ENCODE measurements around the gene ENTPD3. TPM values are rescaled to one million over a fixed set of nuclear protein-coding genes. Genes with fewer than 3 reads are reported as not detected.

The ENTPD3 gene
- 1 to 10 TPM in 1 of 5 donors, not detected in 4; 2.2 TPM for total RNA-seq
- polyA plus RNA-seq = 1 to 10 TPM in 2 of 3 donors, under 1 TPM in 1; 0.93 to 3.8 (median 2.9) TPM
- long read RNA-seq, donor 1, partial matches to known transcripts = 0 of 1 reads
- long read RNA-seq, donor 1, other reads (novel, unspliced or antisense) = 0 of 1 reads
- long read RNA-seq, donor 2 = 0 reads
- long read RNA-seq, donor 3 = 0 reads
- long read RNA-seq, donor 4 = 0 reads
- long read RNA-seq, donor 5 = 0 reads
- long read RNA-seq, donor 6 = 0 reads
- long read RNA-seq, donor 7, partial matches to known transcripts = 0 of 1 reads
- long read RNA-seq, donor 7, other reads (novel, unspliced or antisense) = 0 of 1 reads
- long read RNA-seq, donor 8 = 0 reads
- long read RNA-seq, donor 9 = 0 reads
- long read RNA-seq, donor 10 = 0 reads

- H3K27me3 ChIP-seq = peaks cover 0 to 21% (median 14%) of the 10 kb centered on the region in 3 donors
- peaks cover 0 to 6% (median 0%) of the 10 kb centered on the region in 4 donors for H3K36me3 ChIP-seq
- no peaks in the 10 kb centered on the region for H3K9me3 ChIP-seq
- DNase-seq = peak; percentile 64 to 75
- H3K27ac ChIP-seq = no peak within 1 kb of the TSS
- H3K4me3 ChIP-seq = peak within 1 kb of the TSS; percentile 40 to 51 (median 44)
- H3K4me1 ChIP-seq = peaks cover 6 to 15% (median 9%) of the 10 kb centered on the region in 4 donors
- 6 to 13% (median 7%) methylated on average over 27 to 49 of the region's 49 CpGs for WGBS, 5 donors
- intact Hi-C loops (cut with DNase I; ENCODE audit: low total_unique reads) = no loop called here
- TF ChIP-seq POLR2A (IDR thresholded peaks at IDR 0.05) (no peak), CTCF (IDR thresholded peaks at IDR 0.05) (no peak), POLR2AphosphoS5 (IDR thresholded peaks at IDR 0.05) (no peak), EP300 (IDR thresholded peaks at IDR 0.05) (no peak)
Observed at GRCh38 chr3:40387001-40387894, at the start of gene ENTPD3. ENTPD3 (plus strand) TSS chr3:40387184; CDS start chr3:40388058, 874 bp downstream.

- WGBS, 5 donors = 64 to 85% (median 76%) methylated on average over 1 of the region's 1 CpG
Observed at GRCh38 chr3:40339871-40340270, 47.1 kb upstream of the ENTPD3 start.

GRCh38 chr3:40340541-40341170, 46.3 kb upstream of the ENTPD3 start:
- TF ChIP-seq EP300 (IDR thresholded peaks at IDR 0.05) (no peak), POLR2A (IDR thresholded peaks at IDR 0.05) (no peak)
- no peaks in the 10 kb centered on the region for H3K27me3 ChIP-seq
- no peaks in the 10 kb centered on the region for H3K36me3 ChIP-seq
- intact Hi-C loops (cut with DNase I; ENCODE audit: low total_unique reads) = no loop called here
- no peaks in the 10 kb centered on the region for H3K9me3 ChIP-seq
- no peaks in the 10 kb centered on the region for H3K4me1 ChIP-seq
- no peak for DNase-seq
- 60 to 73% (median 65%) methylated on average over 1 of the region's 1 CpG for WGBS, 5 donors
- H3K27ac ChIP-seq = no peak overlapping the region
- H3K4me3 ChIP-seq = no peak overlapping the region

More at GRCh38 chr3:40339871-40340270, 47.1 kb upstream of the ENTPD3 start:
- Histone ChIP-seq H3K9me3 (no peaks in the 10 kb centered on the region), H3K4me1 (no peaks in the 10 kb centered on the region), H3K27ac (no peak overlapping the region), H3K4me3 (no peak overlapping the region), H3K36me3 (no peaks in the 10 kb centered on the region), H3K27me3 (no peaks in the 10 kb centered on the region)
- intact Hi-C loops (cut with DNase I; ENCODE audit: low total_unique reads) = no loop called here
- DNase-seq = no peak
- TF ChIP-seq CTCF (IDR thresholded peaks at IDR 0.05) (no peak), EP300 (IDR thresholded peaks at IDR 0.05) (no peak), POLR2A (IDR thresholded peaks at IDR 0.05) (no peak), POLR2AphosphoS5 (IDR thresholded peaks at IDR 0.05) (no peak)

- H3K36me3 ChIP-seq = no peaks in the 10 kb centered on the region
- no peaks in the 10 kb centered on the region for H3K4me1 ChIP-seq
- no peaks in the 10 kb centered on the region for H3K27me3 ChIP-seq
- no peak for DNase-seq
- H3K9me3 ChIP-seq = no peaks in the 10 kb centered on the region
- TF ChIP-seq POLR2A (IDR thresholded peaks at IDR 0.05) (no peak), CTCF (IDR thresholded peaks at IDR 0.05) (no peak), EP300 (IDR thresholded peaks at IDR 0.05) (no peak), POLR2AphosphoS5 (IDR thresholded peaks at IDR 0.05) (no peak)
- no peak overlapping the region for H3K27ac ChIP-seq
- no peak overlapping the region for H3K4me3 ChIP-seq
- intact Hi-C loops (cut with DNase I; ENCODE audit: low total_unique reads) = no loop called here
Observed at GRCh38 chr3:40341671-40342070, 45.3 kb upstream of the ENTPD3 start.
